ENCODE data around the gene SLC44A1.

Gene SLC44A1

GRCh38 chr9:105457560-105458294 is 213.3 kb downstream of the SLC44A1 start:
- no peak overlapping the region for H3K9ac ChIP-seq (ENCODE audit: low read length in 5 of 5)
- peaks cover 0 to 15% (median 10%) of the 10 kb centered on the region in 5 donors for H3K4me1 ChIP-seq (ENCODE audit: control insufficient read depth in 5 of 5, insufficient read depth in 5 of 5, low read length in 5 of 5)
- H3K4me3 ChIP-seq (ENCODE audit: low read depth in 1 of 5, low read length in 5 of 5) = no peak overlapping the region
- peaks cover 0 to 8% (median 5%) of the 10 kb centered on the region in 5 donors for H3K9me3 ChIP-seq (ENCODE audit: control insufficient read depth in 5 of 5, low read length in 5 of 5)
- H3K27me3 ChIP-seq (ENCODE audit: control insufficient read depth in 5 of 5, insufficient read depth in 4 of 5, low read length in 5 of 5) = no peaks in the 10 kb centered on the region
- H3K36me3 ChIP-seq (ENCODE audit: control insufficient read depth in 5 of 5, insufficient read depth in 5 of 5, low read length in 5 of 5) = peaks cover 0 to 3% (median 0%) of the 10 kb centered on the region in 5 donors
- no peak overlapping the region for H3K27ac ChIP-seq (ENCODE audit: low read depth, low read length)

- no peaks in the 10 kb centered on the region for H3K27me3 ChIP-seq (ENCODE audit: control insufficient read depth in 5 of 5, insufficient read depth in 4 of 5, low read length in 5 of 5)
- H3K9me3 ChIP-seq (ENCODE audit: control insufficient read depth in 5 of 5, low read length in 5 of 5) = peaks cover 0 to 8% (median 5%) of the 10 kb centered on the region in 5 donors
- H3K9ac ChIP-seq (ENCODE audit: low read length in 5 of 5) = no peak overlapping the region
- peaks cover 0 to 15% (median 10%) of the 10 kb centered on the region in 5 donors for H3K4me1 ChIP-seq (ENCODE audit: control insufficient read depth in 5 of 5, insufficient read depth in 5 of 5, low read length in 5 of 5)
- no peak overlapping the region for H3K27ac ChIP-seq (ENCODE audit: low read depth, low read length)
- no peak overlapping the region for H3K4me3 ChIP-seq (ENCODE audit: low read depth in 1 of 5, low read length in 5 of 5)
- H3K36me3 ChIP-seq (ENCODE audit: control insufficient read depth in 5 of 5, insufficient read depth in 5 of 5, low read length in 5 of 5) = peaks cover 0 to 3% (median 0%) of the 10 kb centered on the region in 5 donors
These were observed 214.0 kb downstream of the SLC44A1 start for GRCh38 chr9:105458404-105458803.

- Histone ChIP-seq H3K36me3 (ENCODE audit: control insufficient read depth in 5 of 5, insufficient read depth in 5 of 5, low read length in 5 of 5) (peaks cover 0 to 3% (median 0%) of the 10 kb centered on the region in 5 donors), H3K9me3 (ENCODE audit: control insufficient read depth in 5 of 5, low read length in 5 of 5) (peaks cover 0 to 8% (median 5%) of the 10 kb centered on the region in 5 donors), H3K27me3 (ENCODE audit: control insufficient read depth in 5 of 5, insufficient read depth in 4 of 5, low read length in 5 of 5) (no peaks in the 10 kb centered on the region), H3K4me3 (ENCODE audit: low read depth in 1 of 5, low read length in 5 of 5) (no peak overlapping the region), H3K27ac (ENCODE audit: low read depth, low read length) (no peak overlapping the region), H3K9ac (ENCODE audit: low read length in 5 of 5) (no peak overlapping the region), H3K4me1 (ENCODE audit: control insufficient read depth in 5 of 5, insufficient read depth in 5 of 5, low read length in 5 of 5) (peaks cover 0 to 15% (median 10%) of the 10 kb centered on the region in 5 donors)
These were observed 214.9 kb downstream of the SLC44A1 start for GRCh38 chr9:105459336-105459735.

GRCh38 chr9:105466898-105467455 is 222.5 kb downstream of the SLC44A1 start:
- peaks cover 11 to 32% (median 15%) of the 10 kb centered on the region in 5 donors for H3K36me3 ChIP-seq (ENCODE audit: control insufficient read depth in 5 of 5, insufficient read depth in 5 of 5, low read length in 5 of 5)
- peaks cover 0 to 3% (median 0%) of the 10 kb centered on the region in 5 donors for H3K9me3 ChIP-seq (ENCODE audit: control insufficient read depth in 5 of 5, low read length in 5 of 5)
- H3K4me1 ChIP-seq (ENCODE audit: control insufficient read depth in 5 of 5, insufficient read depth in 5 of 5, low read length in 5 of 5) = no peaks in the 10 kb centered on the region
- no peaks in the 10 kb centered on the region for H3K27me3 ChIP-seq (ENCODE audit: control insufficient read depth in 5 of 5, insufficient read depth in 4 of 5, low read length in 5 of 5)
- no peak overlapping the region for H3K27ac ChIP-seq (ENCODE audit: low read depth, low read length)
- H3K9ac ChIP-seq (ENCODE audit: low read length in 5 of 5) = no peak overlapping the region
- H3K4me3 ChIP-seq (ENCODE audit: low read depth in 1 of 5, low read length in 5 of 5) = no peak overlapping the region

GRCh38 chr9:105468875-105469274 is 224.4 kb downstream of the SLC44A1 start:
- H3K9me3 ChIP-seq (ENCODE audit: control insufficient read depth in 5 of 5, low read length in 5 of 5) = peaks cover 0 to 3% (median 0%) of the 10 kb centered on the region in 5 donors
- no peak overlapping the region for H3K27ac ChIP-seq (ENCODE audit: low read depth, low read length)
- H3K36me3 ChIP-seq (ENCODE audit: control insufficient read depth in 5 of 5, insufficient read depth in 5 of 5, low read length in 5 of 5) = peaks cover 11 to 34% (median 17%) of the 10 kb centered on the region in 5 donors
- H3K4me1 ChIP-seq (ENCODE audit: control insufficient read depth in 5 of 5, insufficient read depth in 5 of 5, low read length in 5 of 5) = no peaks in the 10 kb centered on the region
- H3K4me3 ChIP-seq (ENCODE audit: low read depth in 1 of 5, low read length in 5 of 5) = no peak overlapping the region
- H3K9ac ChIP-seq (ENCODE audit: low read length in 5 of 5) = no peak overlapping the region
- no peaks in the 10 kb centered on the region for H3K27me3 ChIP-seq (ENCODE audit: control insufficient read depth in 5 of 5, insufficient read depth in 4 of 5, low read length in 5 of 5)

- Histone ChIP-seq H3K4me1 (ENCODE audit: control insufficient read depth in 5 of 5, insufficient read depth in 5 of 5, low read length in 5 of 5) (no peaks in the 10 kb centered on the region), H3K27me3 (ENCODE audit: control insufficient read depth in 5 of 5, insufficient read depth in 4 of 5, low read length in 5 of 5) (no peaks in the 10 kb centered on the region), H3K36me3 (ENCODE audit: control insufficient read depth in 5 of 5, insufficient read depth in 5 of 5, low read length in 5 of 5) (peaks cover 2 to 18% (median 9%) of the 10 kb centered on the region in 5 donors), H3K27ac (ENCODE audit: low read depth, low read length) (no peak overlapping the region), H3K9ac (ENCODE audit: low read length in 5 of 5) (no peak overlapping the region), H3K4me3 (ENCODE audit: low read depth in 1 of 5, low read length in 5 of 5) (no peak overlapping the region), H3K9me3 (ENCODE audit: control insufficient read depth in 5 of 5, low read length in 5 of 5) (peaks cover 0 to 3% (median 0%) of the 10 kb centered on the region in 5 donors)
These were observed 228.8 kb downstream of the SLC44A1 start for GRCh38 chr9:105473221-105473620.

- H3K9me3 ChIP-seq (ENCODE audit: control insufficient read depth in 5 of 5, low read length in 5 of 5) = no peaks in the 10 kb centered on the region
- no peaks in the 10 kb centered on the region for H3K27me3 ChIP-seq (ENCODE audit: control insufficient read depth in 5 of 5, insufficient read depth in 4 of 5, low read length in 5 of 5)
- no peak overlapping the region for H3K27ac ChIP-seq (ENCODE audit: low read depth, low read length)
- peaks cover 0 to 14% (median 8%) of the 10 kb centered on the region in 5 donors for H3K36me3 ChIP-seq (ENCODE audit: control insufficient read depth in 5 of 5, insufficient read depth in 5 of 5, low read length in 5 of 5)
- H3K4me1 ChIP-seq (ENCODE audit: control insufficient read depth in 5 of 5, insufficient read depth in 5 of 5, low read length in 5 of 5) = no peaks in the 10 kb centered on the region
- H3K4me3 ChIP-seq (ENCODE audit: low read depth in 1 of 5, low read length in 5 of 5) = no peak overlapping the region
- H3K9ac ChIP-seq (ENCODE audit: low read length in 5 of 5) = no peak overlapping the region
These were observed 230.9 kb downstream of the SLC44A1 start for GRCh38 chr9:105475302-105475701.

GRCh38 chr9:105479846-105480245 is 235.4 kb downstream of the SLC44A1 start:
- no peaks in the 10 kb centered on the region for H3K36me3 ChIP-seq (ENCODE audit: control insufficient read depth in 5 of 5, insufficient read depth in 5 of 5, low read length in 5 of 5)
- no peak overlapping the region for H3K4me3 ChIP-seq (ENCODE audit: low read depth in 1 of 5, low read length in 5 of 5)
- H3K4me1 ChIP-seq (ENCODE audit: control insufficient read depth in 5 of 5, insufficient read depth in 5 of 5, low read length in 5 of 5) = no peaks in the 10 kb centered on the region
- no peak overlapping the region for H3K9ac ChIP-seq (ENCODE audit: low read length in 5 of 5)
- H3K27ac ChIP-seq (ENCODE audit: low read depth, low read length) = no peak overlapping the region
- no peaks in the 10 kb centered on the region for H3K9me3 ChIP-seq (ENCODE audit: control insufficient read depth in 5 of 5, low read length in 5 of 5)
- no peaks in the 10 kb centered on the region for H3K27me3 ChIP-seq (ENCODE audit: control insufficient read depth in 5 of 5, insufficient read depth in 4 of 5, low read length in 5 of 5)

GRCh38 chr9:105483618-105484017 is 239.2 kb downstream of the SLC44A1 start:
- Histone ChIP-seq H3K36me3 (ENCODE audit: control insufficient read depth in 5 of 5, insufficient read depth in 5 of 5, low read length in 5 of 5) (peaks cover 0 to 7% (median 0%) of the 10 kb centered on the region in 5 donors), H3K27ac (ENCODE audit: low read depth, low read length) (no peak overlapping the region), H3K4me3 (ENCODE audit: low read depth in 1 of 5, low read length in 5 of 5) (no peak overlapping the region), H3K9ac (ENCODE audit: low read length in 5 of 5) (no peak overlapping the region), H3K27me3 (ENCODE audit: control insufficient read depth in 5 of 5, insufficient read depth in 4 of 5, low read length in 5 of 5) (no peaks in the 10 kb centered on the region), H3K9me3 (ENCODE audit: control insufficient read depth in 5 of 5, low read length in 5 of 5) (no peaks in the 10 kb centered on the region), H3K4me1 (ENCODE audit: control insufficient read depth in 5 of 5, insufficient read depth in 5 of 5, low read length in 5 of 5) (no peaks in the 10 kb centered on the region)

GRCh38 chr9:105484226-105484625 is 239.8 kb downstream of the SLC44A1 start:
- Histone ChIP-seq H3K36me3 (ENCODE audit: control insufficient read depth in 5 of 5, insufficient read depth in 5 of 5, low read length in 5 of 5) (peaks cover 0 to 7% (median 0%) of the 10 kb centered on the region in 5 donors), H3K27me3 (ENCODE audit: control insufficient read depth in 5 of 5, insufficient read depth in 4 of 5, low read length in 5 of 5) (no peaks in the 10 kb centered on the region), H3K4me1 (ENCODE audit: control insufficient read depth in 5 of 5, insufficient read depth in 5 of 5, low read length in 5 of 5) (no peaks in the 10 kb centered on the region), H3K9ac (ENCODE audit: low read length in 5 of 5) (no peak overlapping the region), H3K27ac (ENCODE audit: low read depth, low read length) (no peak overlapping the region), H3K4me3 (ENCODE audit: low read depth in 1 of 5, low read length in 5 of 5) (no peak overlapping the region), H3K9me3 (ENCODE audit: control insufficient read depth in 5 of 5, low read length in 5 of 5) (no peaks in the 10 kb centered on the region)

Data from subcutaneous abdominal adipose tissue (tissue), 5 donors.